Measurements from ENCODE around the gene LRRC7.

- TF ChIP-seq CTCF (IDR thresholded peaks at IDR 0.05; ENCODE audit: low read length) (no peak), EZH2 (optimal IDR thresholded peaks at IDR 0.05; ENCODE audit: low read depth, low read length) (no peak), EZH2phosphoT487 (IDR thresholded peaks at IDR 0.05; ENCODE audit: low read length) (no peak)
Observed at GRCh38 chr1:69534829-69535228, 32.9 kb upstream of the LRRC7 start.
